ENCODE data around the gene TMPRSS4.
A peak's percentile ranks its signal among the peaks of the same experiment; 100 is the strongest.

The TMPRSS4 gene

GRCh38 chr11:118074785-118075184 is 2.1 kb upstream of the TMPRSS4 start:
- TF ChIP-seq EZH2phosphoT487 (IDR thresholded peaks at IDR 0.05; ENCODE audit: low read depth) = no peak
- TF ChIP-seq, protein P1, sequence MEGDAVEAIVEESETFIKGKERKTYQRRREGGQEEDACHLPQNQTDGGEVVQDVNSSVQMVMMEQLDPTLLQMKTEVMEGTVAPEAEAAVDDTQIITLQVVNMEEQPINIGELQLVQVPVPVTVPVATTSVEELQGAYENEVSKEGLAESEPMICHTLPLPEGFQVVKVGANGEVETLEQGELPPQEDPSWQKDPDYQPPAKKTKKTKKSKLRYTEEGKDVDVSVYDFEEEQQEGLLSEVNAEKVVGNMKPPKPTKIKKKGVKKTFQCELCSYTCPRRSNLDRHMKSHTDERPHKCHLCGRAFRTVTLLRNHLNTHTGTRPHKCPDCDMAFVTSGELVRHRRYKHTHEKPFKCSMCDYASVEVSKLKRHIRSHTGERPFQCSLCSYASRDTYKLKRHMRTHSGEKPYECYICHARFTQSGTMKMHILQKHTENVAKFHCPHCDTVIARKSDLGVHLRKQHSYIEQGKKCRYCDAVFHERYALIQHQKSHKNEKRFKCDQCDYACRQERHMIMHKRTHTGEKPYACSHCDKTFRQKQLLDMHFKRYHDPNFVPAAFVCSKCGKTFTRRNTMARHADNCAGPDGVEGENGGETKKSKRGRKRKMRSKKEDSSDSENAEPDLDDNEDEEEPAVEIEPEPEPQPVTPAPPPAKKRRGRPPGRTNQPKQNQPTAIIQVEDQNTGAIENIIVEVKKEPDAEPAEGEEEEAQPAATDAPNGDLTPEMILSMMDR (IDR thresholded peaks at IDR 0.05; ENCODE audit: low read depth, low read length) = no peak
- Histone ChIP-seq H3K9ac (ENCODE audit: low read length) (no peak overlapping the region), H3K27ac (ENCODE audit: low read length) (no peak overlapping the region), H3K79me2 (ENCODE audit: low read length) (no peaks in the 10 kb centered on the region), H3K4me1 (ENCODE audit: low read length) (peaks cover 25% of the 10 kb centered on the region), H3K4me3 (ENCODE audit: low read length) (no peak overlapping the region), H3K9me3 (ENCODE audit: insufficient read depth, low read length) (no peaks in the 10 kb centered on the region), H3K27me3 (ENCODE audit: low read depth, low read length) (peaks cover 16% of the 10 kb centered on the region), H3K36me3 (replicated peaks; ENCODE audit: low read depth, low read length) (no peaks in the 10 kb centered on the region), H3K4me2 (ENCODE audit: low read length) (peak overlapping the region; percentile 43), H4K20me1 (ENCODE audit: insufficient read depth, low read length) (no peaks in the 10 kb centered on the region), H2AFZ (ENCODE audit: low read depth, low read length) (no peak overlapping the region)

- Histone ChIP-seq H3K9me3 (ENCODE audit: insufficient read depth, low read length) (no peaks in the 10 kb centered on the region), H2AFZ (ENCODE audit: low read depth, low read length) (no peak overlapping the region), H3K9ac (ENCODE audit: low read length) (no peak overlapping the region), H3K79me2 (ENCODE audit: low read length) (no peaks in the 10 kb centered on the region), H3K4me2 (ENCODE audit: low read length) (no peak overlapping the region), H3K27me3 (ENCODE audit: low read depth, low read length) (peaks cover 16% of the 10 kb centered on the region), H3K4me3 (ENCODE audit: low read length) (no peak overlapping the region), H4K20me1 (ENCODE audit: insufficient read depth, low read length) (no peaks in the 10 kb centered on the region), H3K27ac (ENCODE audit: low read length) (no peak overlapping the region), H3K4me1 (ENCODE audit: low read length) (peaks cover 20% of the 10 kb centered on the region), H3K36me3 (replicated peaks; ENCODE audit: low read depth, low read length) (no peaks in the 10 kb centered on the region)
- TF ChIP-seq, protein P1 (IDR thresholded peaks at IDR 0.05; ENCODE audit: low read depth, low read length) = no peak
These were observed 2.1 kb downstream of the TMPRSS4 start for GRCh38 chr11:118078911-118079411.

DNA sequence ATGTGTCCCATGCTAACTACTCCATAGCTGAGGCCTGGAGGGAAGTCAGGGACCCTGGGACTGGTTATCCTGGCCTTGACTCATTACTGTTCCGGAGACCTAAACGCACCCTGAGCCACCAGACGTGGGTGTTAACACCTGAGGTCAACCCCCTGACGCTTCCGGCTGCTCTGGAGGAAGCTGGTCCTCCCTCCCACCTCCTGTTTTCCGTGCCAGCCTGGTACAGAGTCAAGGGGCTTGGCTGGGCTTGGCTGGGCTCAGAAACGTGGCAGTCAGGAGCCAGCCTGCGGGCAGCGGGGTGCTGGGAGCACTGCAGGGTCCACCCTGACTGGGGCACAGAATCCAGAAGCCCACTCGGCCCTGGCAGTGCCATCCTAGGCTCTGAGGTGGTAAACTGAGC is 2.6 kb downstream of the TMPRSS4 start:
- H2AFZ ChIP-seq (ENCODE audit: low read depth, low read length) = no peak overlapping the region
- peaks cover 16% of the 10 kb centered on the region for H3K27me3 ChIP-seq (ENCODE audit: low read depth, low read length)
- H3K79me2 ChIP-seq (ENCODE audit: low read length) = no peaks in the 10 kb centered on the region
- no peaks in the 10 kb centered on the region for H3K9me3 ChIP-seq (ENCODE audit: insufficient read depth, low read length)
- H3K36me3 ChIP-seq (replicated peaks; ENCODE audit: low read depth, low read length) = no peaks in the 10 kb centered on the region
- no peak overlapping the region for H3K9ac ChIP-seq (ENCODE audit: low read length)
- TF ChIP-seq EZH2phosphoT487 (IDR thresholded peaks at IDR 0.05; ENCODE audit: low read depth) = no peak
- TF ChIP-seq, protein P1 (IDR thresholded peaks at IDR 0.05; ENCODE audit: low read depth, low read length) = no peak
- H4K20me1 ChIP-seq (ENCODE audit: insufficient read depth, low read length) = no peaks in the 10 kb centered on the region
- no peak overlapping the region for H3K4me3 ChIP-seq (ENCODE audit: low read length)
- no peak overlapping the region for H3K27ac ChIP-seq (ENCODE audit: low read length)
- peaks cover 15% of the 10 kb centered on the region for H3K4me1 ChIP-seq (ENCODE audit: low read length)
- no peak overlapping the region for H3K4me2 ChIP-seq (ENCODE audit: low read length)

GRCh38 chr11:118080296-118080695 is 3.4 kb downstream of the TMPRSS4 start:
- Histone ChIP-seq H3K4me3 (ENCODE audit: low read length) (no peak overlapping the region), H3K9me3 (ENCODE audit: insufficient read depth, low read length) (no peaks in the 10 kb centered on the region), H3K27me3 (ENCODE audit: low read depth, low read length) (peaks cover 15% of the 10 kb centered on the region), H3K4me1 (ENCODE audit: low read length) (peaks cover 7% of the 10 kb centered on the region; the same call in 1 of the 2 replicates), H3K36me3 (replicated peaks; ENCODE audit: low read depth, low read length) (no peaks in the 10 kb centered on the region), H3K27ac (ENCODE audit: low read length) (no peak overlapping the region), H3K4me2 (ENCODE audit: low read length) (no peak overlapping the region), H2AFZ (ENCODE audit: low read depth, low read length) (no peak overlapping the region), H3K79me2 (ENCODE audit: low read length) (no peaks in the 10 kb centered on the region), H4K20me1 (ENCODE audit: insufficient read depth, low read length) (no peaks in the 10 kb centered on the region), H3K9ac (ENCODE audit: low read length) (no peak overlapping the region)
- TF ChIP-seq EZH2phosphoT487 (IDR thresholded peaks at IDR 0.05; ENCODE audit: low read depth) = no peak
- TF ChIP-seq, protein P1 (IDR thresholded peaks at IDR 0.05; ENCODE audit: low read depth, low read length) = no peak

All from OCI-LY3 (cell line).